C4-2B (cell line): ENCODE measurements around the gene ATP1A1.

Source experiments
- ZFX ChIP-seq: fragments of 450-650 bp; IDR thresholded peaks from 2 replicates; pipeline ENCODE4 v1.6.1; 2017
- TF ChIP-seq, protein P1 (sequence below): fragments of 450-650 bp; conservative IDR thresholded peaks from 2 replicates; pipeline ENCODE4 v1.5.1; 2017; ENCODE audit warnings: mild to moderate bottlenecking

DNA sequence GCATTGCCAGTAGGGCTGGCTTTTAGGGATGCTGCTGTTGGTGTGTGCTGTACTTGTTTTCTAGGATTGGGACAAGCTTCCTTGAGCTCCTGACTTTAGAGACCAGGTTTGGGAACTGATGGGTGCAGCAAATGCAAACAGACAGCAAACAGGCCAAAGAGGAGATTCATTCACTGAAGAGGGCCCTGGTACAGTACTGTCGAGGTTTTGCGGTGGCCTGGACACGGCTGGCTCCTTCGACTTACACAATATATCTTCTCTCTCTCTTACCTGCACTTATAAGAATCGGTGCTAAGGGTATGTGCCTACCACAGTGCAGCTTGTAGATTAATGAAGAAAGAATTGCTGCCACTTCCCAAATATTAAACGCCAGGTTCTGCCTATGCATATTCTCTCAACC is 44.6 kb downstream of the ATP1A1 start:
- TF ChIP-seq, protein P1, sequence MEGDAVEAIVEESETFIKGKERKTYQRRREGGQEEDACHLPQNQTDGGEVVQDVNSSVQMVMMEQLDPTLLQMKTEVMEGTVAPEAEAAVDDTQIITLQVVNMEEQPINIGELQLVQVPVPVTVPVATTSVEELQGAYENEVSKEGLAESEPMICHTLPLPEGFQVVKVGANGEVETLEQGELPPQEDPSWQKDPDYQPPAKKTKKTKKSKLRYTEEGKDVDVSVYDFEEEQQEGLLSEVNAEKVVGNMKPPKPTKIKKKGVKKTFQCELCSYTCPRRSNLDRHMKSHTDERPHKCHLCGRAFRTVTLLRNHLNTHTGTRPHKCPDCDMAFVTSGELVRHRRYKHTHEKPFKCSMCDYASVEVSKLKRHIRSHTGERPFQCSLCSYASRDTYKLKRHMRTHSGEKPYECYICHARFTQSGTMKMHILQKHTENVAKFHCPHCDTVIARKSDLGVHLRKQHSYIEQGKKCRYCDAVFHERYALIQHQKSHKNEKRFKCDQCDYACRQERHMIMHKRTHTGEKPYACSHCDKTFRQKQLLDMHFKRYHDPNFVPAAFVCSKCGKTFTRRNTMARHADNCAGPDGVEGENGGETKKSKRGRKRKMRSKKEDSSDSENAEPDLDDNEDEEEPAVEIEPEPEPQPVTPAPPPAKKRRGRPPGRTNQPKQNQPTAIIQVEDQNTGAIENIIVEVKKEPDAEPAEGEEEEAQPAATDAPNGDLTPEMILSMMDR = no peak
- TF ChIP-seq ZFX = no peak
